ENCODE data around the gene PCDHGA1. TPM values are rescaled to one million over a fixed set of nuclear protein-coding genes. Genes with fewer than 3 reads are reported as not detected.

The PCDHGA1 gene
- total and polyA plus RNA-seq, 2 of the 4 experiments (the other 2 are of a cell fraction), result 0.90 to 0.92 TPM

DNA sequence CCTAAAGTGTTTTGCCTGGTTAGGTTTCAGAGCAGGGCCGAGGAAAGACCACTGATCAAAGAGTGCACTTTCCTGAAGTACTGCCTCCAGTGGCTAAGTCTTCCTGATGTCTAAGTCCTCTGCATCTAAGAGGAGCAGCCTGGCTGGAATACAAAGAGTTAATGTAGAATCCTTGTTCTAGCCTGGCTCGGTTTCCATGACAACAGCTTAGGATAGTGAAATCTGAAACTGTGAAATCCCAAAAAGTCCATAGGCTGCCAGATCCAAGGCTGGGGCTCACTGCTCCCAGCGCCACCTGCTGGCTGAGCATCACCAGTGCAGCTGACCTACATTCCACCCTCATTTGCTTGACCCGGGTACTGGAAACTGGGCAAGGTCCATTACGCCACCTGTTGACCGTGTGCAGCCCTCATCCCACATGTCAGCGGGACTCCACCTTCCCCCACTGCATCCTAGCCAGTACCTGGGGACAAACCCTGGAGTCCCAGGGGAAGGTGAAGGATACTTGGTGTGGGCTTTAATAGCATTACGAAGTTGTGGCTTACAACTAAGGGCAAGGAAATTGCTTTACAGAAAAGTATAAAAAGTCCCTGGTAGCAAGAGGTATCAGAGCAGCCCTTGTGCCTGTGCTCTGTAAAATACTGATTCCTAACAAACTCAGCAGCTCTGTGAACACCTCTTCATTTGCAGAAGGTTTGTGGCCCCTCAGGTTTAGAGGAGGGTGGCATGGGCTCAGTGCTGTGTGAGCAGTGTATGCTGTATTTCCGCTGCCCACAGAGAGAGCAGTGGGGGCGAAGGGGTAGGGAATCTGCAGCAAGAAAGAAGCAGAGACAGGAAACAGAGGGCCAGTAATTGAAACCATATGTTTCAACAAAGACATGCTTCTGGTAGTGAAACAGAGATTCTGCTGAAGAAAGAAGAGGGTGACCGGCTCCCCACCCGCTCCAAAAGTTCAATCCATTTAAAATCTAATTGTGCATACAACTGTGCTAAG is 194.6 kb downstream of the PCDHGA1 start (continued):
- TF ChIP-seq ELK1 (IDR thresholded peaks at IDR 0.05; ENCODE audit: borderline replicate concordance, low read depth, low read length), result no peak
- no peak for TF ChIP-seq BHLHE40 (IDR thresholded peaks at IDR 0.05; ENCODE audit: low read depth, low read length)
- peak; percentile 95 for TF ChIP-seq RAD21 (IDR thresholded peaks at IDR 0.05; ENCODE audit: low read length)
- TF ChIP-seq CHD1 (IDR thresholded peaks at IDR 0.05; ENCODE audit: low read depth, low read length), result 0 out of 2 replicates have a peak, but pooled peaks have one; percentile 29
- no peak for TF ChIP-seq USF2 (IDR thresholded peaks at IDR 0.05; ENCODE audit: low read depth, low read length)
